Stimulated activated CD8-positive, alpha-beta memory T cell treated with anti-CD3 and anti-CD28 coated beads, Interleukin-15, amount 100 ng/mL, for 48 hours (primary cell): Measurements from ENCODE around the gene PRDM4.

ENCODE experiments used
- DNase-seq, 2 donors: peaks; one replicate each; pipeline ENCODE4 v3.0.0-alpha.2; 2020; ENCODE audit warnings: low read depth in 2 of 2

PRDM4 gene, protein sequence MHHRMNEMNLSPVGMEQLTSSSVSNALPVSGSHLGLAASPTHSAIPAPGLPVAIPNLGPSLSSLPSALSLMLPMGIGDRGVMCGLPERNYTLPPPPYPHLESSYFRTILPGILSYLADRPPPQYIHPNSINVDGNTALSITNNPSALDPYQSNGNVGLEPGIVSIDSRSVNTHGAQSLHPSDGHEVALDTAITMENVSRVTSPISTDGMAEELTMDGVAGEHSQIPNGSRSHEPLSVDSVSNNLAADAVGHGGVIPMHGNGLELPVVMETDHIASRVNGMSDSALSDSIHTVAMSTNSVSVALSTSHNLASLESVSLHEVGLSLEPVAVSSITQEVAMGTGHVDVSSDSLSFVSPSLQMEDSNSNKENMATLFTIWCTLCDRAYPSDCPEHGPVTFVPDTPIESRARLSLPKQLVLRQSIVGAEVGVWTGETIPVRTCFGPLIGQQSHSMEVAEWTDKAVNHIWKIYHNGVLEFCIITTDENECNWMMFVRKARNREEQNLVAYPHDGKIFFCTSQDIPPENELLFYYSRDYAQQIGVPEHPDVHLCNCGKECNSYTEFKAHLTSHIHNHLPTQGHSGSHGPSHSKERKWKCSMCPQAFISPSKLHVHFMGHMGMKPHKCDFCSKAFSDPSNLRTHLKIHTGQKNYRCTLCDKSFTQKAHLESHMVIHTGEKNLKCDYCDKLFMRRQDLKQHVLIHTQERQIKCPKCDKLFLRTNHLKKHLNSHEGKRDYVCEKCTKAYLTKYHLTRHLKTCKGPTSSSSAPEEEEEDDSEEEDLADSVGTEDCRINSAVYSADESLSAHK

DNA sequence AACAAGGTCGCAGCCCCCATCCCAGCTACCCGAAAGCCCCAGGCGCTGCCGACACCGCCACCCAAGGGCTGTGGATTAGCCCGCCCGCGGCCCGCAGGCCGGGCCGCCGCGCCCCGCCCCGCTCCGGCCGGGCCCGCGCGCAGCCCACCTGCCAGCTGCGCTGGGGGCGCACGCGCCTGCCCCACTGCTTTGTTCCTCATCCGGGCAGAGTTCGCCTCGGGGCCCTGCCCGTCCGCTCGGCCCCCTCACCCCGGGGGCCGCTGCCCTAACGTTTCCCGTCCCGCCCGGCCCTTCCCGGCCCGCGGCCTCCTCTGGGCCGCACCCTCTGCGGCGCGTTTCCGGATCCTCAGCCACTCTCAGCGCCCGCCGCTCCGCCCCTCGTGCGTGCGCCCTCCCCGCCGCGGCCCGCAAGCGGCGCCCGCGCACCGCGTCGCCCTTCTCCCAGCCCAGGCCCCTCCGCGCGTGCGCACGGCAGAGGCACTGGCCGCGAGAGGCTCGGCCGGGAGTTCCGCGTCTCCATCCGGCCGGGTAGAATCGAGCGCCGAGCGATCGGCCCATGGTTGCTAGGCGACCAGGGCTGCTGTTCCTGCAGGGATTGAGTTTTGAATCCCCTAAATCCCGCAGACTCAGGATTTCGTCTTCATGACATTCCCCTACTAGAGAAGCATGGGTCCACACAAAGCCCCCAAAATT is at the start of gene PRDM4:
PRDM4 (minus strand) TSS at position 329 of the 693 bp plus-strand sequence. CDS start 622 bp downstream, outside the sequence.
- DNase-seq = peak; percentile 87 to 89

DNA sequence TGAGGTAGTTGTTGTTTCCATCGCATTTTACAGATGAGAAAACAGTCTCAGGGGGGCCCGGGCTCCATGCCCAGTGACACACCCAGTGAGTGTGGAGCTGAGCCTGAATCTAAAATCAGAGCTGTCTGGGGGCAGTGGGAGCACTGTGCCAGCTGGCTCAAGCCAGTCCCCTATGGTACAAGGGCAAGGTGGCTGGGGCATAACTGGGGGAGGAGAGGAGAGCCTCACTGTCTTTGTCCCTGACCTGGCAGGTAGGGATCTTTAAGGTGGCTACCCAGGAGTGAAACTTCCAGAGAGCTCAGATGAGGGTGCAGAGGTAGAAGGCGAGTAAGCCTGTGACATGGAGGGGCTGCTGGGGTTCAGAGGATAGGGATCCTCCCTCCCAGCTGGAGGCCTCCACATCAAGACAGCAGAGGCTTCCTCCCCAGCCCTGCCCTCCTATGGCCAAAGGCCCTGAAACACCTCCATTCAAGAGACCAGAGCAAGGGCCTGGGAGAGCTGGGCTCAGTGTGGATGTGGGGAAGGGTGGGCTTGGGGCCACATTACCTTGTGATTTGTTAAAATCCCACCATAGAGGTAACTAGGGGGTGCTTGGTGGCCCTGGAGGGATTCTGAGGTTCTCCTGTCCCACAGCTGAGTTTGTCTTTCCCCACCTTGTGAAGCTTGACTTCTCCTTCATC is 46.7 kb upstream of the PRDM4 start:
- no peak for DNase-seq

DNA sequence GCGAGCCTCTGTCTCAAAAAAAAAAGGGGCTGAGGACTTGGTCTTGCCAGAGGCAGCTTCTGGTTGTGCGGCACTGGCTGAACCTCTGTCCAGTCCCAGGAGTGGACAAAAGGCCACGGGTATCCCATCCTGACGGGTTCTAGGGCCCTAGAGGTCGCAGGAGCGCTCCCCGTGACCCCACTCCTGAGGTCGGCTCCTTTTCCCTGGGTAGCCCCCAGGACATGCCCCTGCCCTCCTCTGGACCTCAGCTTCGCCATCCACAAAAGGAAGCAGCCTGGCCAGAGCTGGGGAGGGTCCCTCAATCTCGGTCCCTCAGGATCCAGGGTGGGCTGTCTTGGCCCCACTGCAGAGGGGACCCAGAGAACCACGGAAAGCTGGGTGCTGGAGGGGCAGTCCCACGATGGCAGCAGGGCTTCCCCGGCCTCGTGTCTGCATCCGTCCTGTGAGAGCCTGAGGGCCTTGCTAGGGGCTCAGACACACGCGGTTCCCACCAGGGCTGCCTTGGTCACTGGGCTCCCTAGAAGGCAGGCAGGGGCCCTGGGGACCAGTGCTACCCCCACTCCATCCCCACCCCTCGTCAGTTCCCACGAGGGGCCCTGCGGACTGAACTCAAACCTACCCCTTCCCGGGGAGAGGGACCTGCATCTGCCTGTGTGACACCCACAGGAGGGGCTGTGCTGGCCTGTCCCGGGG is 44.7 kb upstream of the PRDM4 start:
- DNase-seq = no peak

DNA sequence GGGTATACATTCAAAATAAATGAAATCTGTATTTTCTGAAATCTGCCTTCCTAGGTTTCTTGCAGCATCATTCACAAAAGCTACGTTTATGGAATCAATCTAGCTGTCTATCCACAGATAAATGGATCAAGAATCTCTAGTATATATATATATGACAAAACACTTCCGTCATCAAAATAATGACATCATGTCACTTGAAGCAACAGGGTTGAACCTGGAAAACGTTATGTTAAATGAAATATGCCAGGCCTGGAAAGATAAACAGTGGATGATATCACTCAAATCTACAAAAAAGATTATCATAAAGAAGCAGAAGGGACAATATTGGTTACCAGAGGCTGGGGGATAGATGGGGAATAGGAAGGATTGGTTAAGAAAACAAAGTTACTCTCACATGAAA is 42.2 kb upstream of the PRDM4 start:
- DNase-seq = no peak

DNA sequence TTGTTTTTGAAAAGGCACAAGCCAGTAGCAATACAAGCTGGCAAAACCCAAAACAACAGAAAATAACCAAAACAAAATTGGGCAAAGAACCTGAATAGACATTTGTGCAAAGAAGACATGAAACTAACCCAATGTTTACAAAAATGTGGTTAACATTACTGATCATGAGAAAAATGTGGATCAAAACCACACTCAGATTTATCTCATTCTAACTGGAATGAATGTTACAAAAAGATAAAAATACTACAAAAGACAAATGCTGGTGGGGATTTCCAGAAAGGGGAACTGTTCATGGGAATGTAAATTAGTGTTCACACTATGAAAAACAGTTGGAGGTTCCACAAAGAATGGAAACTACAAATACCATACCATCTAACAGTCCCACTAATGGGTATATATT is 40.2 kb upstream of the PRDM4 start:
- DNase-seq = no peak

DNA sequence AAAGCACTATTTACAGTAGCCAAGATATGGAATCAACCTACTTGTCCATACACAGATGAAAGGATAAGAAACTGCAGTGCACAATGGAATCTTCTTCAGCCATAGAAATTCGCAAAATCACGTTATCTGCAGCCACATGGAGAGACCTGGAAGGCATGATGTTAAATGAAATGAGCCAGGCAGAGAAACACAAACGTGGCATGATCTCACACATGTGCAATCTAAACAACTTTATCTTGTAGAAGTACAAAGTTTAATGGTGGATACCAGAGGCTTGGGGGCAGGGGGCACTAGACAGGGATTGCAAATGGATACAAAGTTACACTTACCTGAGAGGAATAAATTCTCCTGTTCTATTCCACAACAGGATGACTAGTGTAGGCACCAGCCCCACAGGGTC is 37.6 kb upstream of the PRDM4 start:
- DNase-seq = no peak

DNA sequence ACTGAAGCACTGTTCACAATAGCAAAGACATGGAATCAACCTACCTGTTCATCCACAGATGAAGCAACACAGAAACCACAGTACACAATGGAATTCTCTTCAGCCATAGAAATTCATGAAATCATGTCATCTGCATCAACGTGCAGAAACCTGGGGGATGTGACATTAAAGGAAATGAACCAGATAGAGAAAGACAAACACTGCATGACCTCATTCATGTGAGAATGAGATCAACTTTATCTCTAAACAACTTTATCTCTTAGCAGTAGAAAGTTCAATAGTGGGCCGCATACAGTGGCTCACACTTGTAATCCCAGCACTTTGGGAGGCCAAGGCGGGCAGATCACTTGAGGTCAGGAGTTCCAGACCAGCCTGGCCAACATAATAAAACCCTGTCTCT is 33.5 kb upstream of the PRDM4 start:
- DNase-seq = no peak

DNA sequence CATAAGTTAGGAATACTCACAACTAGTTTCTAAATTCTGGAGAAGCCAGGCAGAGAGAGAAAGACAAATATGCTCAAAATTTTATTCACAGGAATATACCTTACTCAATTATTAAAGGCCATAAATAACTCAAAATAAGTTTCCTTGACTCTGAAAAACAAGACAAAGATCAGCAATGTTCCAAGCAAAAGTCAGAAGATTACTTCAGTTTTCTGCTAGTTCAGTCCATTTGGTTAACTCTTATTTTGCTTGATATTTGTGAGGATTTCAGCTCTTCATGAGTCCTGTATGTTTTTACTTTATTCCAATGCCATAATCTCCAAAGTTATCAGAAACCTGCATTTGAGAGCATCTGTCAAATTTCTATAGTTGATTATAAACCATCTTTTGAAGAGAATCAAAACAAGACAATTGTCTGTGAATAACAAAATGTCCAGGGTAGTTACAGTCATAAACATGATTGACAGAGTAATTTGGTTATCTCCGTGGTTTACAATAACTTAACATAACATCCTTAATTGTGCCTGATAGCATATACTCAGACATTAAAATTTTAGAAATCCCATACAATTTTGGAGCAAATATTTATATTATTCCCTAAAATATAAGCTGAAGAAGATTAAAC is 30.6 kb upstream of the PRDM4 start:
- no peak for DNase-seq

DNA sequence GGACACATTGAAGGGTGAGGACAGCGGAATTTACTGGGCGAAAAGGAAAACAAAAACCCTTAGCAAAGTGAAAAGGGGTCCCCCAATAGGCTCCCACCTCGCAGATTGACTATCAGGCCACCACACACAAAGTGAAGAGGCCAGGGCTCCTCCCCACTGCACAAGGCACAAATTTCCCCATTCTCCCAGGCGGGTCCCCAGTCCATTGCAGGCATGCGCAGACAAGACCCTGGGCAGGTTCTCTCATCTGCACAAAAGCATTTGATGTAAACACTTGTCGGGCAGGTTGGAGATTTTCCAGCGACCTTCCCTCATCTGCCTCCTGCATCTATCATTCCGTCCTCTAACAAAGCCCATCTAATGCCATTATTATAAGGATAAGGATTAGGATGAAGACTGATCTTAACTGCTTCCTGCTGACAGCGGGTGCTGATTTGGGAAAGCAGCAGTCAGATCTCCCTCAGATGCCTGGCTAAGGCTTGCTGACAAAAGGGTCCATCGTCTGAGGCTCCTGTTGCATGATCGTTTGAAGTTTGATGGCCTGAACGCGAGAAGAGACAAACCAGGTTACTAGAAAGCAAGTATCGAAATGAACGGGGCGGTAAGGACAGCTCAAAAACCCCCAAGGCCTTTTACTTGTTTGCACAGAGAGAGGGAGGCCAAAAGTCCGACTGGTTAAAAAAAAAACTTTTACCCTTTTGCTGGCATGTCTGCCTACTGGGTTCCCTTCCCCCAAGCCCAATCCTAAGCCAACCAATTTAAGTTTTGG is 27.9 kb upstream of the PRDM4 start:
- no peak for DNase-seq

DNA sequence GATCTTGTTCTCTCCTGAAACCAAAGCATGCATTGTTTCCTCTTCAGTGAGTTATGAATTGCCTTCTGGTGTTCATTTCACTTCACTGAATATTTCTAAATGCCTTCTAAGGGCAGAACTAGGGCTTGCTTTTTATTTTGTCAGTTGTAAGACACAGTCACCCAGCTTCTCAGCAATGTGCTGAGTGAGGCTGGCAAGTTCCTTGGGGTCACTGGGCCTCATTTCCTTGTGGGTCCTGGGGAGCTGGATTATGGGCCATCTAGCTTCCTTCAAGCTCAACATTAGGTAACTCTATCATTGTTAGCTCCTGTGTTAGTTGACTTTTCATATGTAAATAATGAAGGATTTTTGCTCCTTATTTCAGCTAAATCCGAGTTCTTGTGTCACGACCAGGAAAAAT is 27.3 kb upstream of the PRDM4 start:
- no peak for DNase-seq

DNA sequence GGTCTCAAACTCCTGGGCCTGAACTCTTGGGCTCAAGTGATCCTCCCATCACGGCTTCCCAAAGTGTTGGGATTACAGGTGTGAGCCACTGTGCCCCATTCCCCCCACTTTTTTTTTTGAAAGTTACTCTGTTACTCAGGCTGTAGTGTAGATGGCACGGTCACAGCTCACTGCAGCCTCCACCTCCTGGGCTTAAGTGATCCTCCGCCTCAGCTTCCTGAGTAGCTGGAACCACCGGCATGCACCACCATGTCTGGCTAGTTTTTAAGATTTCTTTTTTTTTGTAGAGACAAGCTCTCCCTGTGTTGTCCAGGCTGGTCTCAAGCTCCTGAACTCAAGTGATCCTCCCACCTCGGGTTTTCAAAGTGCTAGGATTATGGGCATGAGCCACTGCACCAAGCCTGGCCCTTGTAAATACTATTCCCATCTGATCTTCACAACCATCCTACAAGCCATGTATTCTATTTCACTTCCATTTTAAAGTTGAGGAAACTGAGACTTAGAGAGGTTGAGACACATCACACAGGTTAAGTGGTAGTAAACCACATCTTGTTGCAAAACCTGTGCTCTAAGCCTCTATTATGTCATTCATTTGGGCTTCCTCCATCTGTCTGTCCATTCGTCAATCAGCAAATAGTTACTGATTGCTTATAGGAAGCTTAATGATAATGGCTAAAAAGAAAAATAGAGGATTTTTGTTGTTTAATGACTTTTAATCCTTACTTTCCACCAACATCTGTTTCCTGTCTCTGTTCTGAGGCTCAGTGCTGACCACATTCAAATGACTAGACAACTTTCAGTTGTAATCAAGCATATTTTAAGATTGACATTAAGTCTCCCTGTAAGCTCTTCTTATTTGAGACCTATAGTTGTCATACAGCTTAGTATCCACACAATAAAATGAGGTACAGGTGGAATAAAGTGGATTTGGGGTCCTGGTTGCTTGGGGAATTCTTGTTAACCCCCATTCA is 22.8 kb upstream of the PRDM4 start:
- DNase-seq = no peak

DNA sequence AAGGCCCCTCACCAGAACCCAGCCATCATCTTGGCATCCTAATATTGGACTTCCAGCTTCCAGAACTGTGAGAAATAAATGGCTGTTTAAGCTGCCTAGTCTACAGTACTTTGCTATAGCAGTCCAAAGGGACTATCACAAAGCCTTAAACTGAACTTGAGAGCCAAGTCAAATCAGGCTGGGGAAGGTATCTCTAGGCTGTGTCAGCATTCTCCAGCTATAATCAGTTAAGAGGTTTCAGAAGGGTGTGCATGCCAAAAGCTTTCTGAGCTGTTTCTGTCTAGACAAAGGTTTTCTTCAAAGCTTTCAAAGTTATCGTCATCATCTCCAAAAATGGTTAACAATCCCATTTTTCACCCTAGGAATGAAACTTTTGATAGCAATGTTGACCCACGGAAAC is 21.1 kb upstream of the PRDM4 start:
- DNase-seq = no peak

DNA sequence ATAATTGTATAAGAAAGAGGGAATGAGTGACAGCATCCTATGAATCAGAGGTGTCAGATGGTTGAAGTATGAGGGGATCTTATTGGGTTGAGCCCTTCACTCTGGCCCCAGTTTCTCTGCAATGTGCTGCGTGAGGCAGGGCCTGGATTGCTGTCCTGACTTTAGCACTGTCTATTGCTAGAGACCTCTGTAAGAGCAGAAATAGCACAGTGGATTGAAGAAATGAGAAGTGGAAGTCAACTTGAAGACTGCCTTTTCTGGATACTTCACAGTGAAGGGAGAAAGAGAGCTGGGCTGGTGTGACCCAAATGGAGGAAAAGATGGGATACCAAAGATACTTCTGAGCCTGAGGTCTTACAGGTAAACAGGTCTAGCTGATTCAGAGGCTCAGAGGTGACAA is 19.4 kb upstream of the PRDM4 start:
- no peak for DNase-seq

DNA sequence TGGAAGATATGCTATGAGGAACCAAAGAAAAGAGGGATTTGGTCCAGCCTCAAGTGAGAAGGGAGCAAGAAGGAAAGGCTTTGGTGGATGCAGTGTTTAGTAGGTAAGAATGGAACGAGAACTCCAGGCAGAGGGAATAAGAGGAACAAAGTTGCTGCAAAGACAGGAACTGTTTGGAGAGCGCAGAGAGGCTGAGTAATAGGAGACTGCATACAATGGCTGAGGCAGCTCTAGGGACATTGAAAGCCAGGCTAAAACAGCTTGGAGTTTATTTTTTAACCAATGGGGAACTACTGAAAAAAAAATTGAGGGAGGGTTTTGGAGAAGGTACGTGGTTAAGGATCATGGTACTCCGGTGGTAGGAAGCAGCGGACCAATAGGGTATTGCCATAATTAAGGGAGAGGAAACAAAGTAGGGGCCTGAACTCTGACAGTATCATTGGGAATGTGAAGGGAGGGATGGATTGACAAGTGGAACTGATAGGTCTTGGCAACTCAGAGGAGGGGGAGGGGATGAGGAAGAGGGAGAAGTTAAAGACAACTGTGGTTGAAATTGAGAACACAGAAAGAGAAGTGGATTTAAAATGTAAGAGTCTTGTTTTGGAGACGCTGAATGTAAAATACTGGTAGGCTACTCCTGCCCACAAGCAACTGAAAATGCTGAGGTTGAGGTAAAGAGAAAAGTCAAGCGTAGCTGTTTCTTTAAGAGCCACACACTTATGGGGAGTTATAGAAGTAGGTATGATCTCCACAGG is 18.3 kb upstream of the PRDM4 start:
- DNase-seq = no peak

DNA sequence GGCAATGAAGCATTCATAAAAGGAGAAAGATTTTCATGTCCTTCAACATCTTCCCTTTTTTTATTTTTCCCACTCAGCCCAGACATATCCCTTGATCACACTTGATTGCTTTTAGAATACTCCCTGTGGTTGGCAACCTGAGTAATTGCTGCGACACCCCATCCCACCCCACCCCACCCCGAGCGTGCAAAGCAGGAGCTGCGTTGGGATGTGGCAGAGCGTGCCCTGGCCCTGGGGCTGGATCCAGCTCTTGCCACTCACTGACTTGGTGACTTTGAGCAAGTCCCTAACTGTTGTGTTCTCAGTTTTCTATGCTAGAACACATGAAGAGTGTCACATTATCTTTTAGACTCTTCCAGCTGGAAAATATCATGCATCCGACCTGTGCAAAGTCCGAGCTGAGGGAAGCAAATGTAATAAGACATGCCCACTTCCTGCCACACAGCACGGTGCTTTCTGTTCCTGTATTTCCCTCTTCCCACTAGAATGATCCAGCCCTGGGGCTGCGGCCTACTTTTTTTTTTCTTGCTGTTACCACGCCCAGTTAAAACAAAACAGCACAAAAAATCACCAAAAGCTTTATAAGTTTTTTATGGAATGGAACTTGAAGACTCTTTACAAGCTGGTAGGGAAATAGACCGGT is 17.6 kb upstream of the PRDM4 start:
- no peak for DNase-seq

DNA sequence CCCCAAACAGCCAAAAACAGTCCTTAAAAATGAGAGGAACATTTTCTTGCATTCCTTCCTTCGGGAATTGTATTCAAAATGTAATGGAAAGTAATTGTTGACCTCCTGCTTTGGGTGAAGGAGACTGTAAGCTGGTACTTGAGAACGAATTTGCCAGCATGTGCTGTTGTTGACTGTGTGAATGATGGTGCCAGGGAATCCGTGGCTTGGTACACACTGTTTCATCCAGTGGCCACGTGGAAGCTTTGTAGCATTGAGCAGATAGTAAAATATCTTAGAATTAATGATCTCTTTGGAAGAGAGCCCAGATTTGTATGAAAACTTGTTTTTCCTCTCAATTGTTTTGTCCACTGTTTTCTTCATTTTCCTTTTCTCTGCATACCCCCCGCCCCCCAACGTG is 15.2 kb upstream of the PRDM4 start:
- no peak for DNase-seq

DNA sequence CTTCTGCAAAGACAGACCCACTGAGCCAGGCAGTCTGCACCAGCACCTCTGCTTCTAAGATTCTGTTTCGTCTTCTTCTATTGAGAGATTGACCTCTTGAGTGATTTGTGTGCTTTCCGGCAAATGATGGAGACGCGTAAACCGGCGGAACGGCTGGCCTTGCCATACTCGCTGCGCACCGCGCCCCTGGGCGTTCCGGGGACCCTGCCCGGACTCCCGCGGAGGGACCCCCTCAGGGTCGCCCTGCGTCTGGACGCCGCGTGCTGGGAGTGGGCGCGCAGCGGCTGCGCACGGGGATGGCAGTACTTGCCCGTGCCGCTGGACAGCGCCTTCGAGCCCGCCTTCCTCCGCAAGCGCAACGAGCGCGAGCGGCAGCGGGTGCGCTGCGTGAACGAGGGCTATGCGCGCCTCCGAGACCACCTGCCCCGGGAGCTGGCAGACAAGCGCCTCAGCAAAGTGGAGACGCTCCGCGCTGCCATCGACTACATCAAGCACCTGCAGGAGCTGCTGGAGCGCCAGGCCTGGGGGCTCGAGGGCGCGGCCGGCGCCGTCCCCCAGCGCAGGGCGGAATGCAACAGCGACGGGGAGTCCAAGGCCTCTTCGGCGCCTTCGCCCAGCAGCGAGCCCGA is 14.3 kb upstream of the PRDM4 start:
- DNase-seq = no peak
